PC-3 (cell line): ENCODE measurements around the gene RABGAP1. TPM values are rescaled to one million over a fixed set of nuclear protein-coding genes. Genes with fewer than 3 reads are reported as not detected.

ENCODE experiments used
- ATAC-seq: fragments of 200-7000 bp; cut with Tn5 transposase; 2 replicates; pipeline ENCODE4 v1.9.1; 2020; ENCODE audit warnings: mild to moderate bottlenecking, moderate library complexity
- BruUV-seq: library from RNA; stranded (reverse); fragments of 400-500 nt; replicated peaks from 2 replicates; lab custom pipeline; 2021; lab: Mats Ljungman, UMichigan
- CTCF ChIA-PET: fragments of 300-600 bp; sonication (Branson Sonifier 250); formaldehyde crosslinking; loops from one replicate; lab custom pipeline; 2022; ENCODE audit warnings: antibody characterized with exemption; lab: Charles Lee
- POLR2A ChIA-PET: fragments of 300-600 bp; sonication (Branson Sonifier 250); formaldehyde crosslinking; loops from one replicate; lab custom pipeline; 2022; ENCODE audit warnings: antibody characterized with exemption; ENCODE audit not compliant: unreplicated experiment; lab: Charles Lee
- DNase-seq: peaks from one replicate; pipeline ENCODE4 v3.0.0-alpha.2; 2015
- H2AFZ ChIP-seq: fragments of 300-600 bp; sonication (generic); 2 replicates; pipeline ENCODE4 v1.6.0; 2016; ENCODE audit warnings: antibody characterized with exemption, low read length
- H3F3A ChIP-seq: fragments of 300-600 bp; sonication (generic); one replicate; pipeline ENCODE4 v1.6.0; 2017; ENCODE audit warnings: antibody characterized with exemption, low read length, control low read depth, mild to moderate bottlenecking; ENCODE audit not compliant: unreplicated experiment
- H3K27ac ChIP-seq: fragments of 300-600 bp; sonication (generic); 2 replicates; pipeline ENCODE4 v1.5.1; 2016; ENCODE audit warnings: mild to moderate bottlenecking, low read length
- H3K27me3 ChIP-seq: fragments of 300-600 bp; sonication (generic); 2 replicates; pipeline ENCODE4 v1.6.1; 2016; ENCODE audit warnings: low read length, mixed read lengths
- H3K36me3 ChIP-seq: fragments of 300-600 bp; sonication (generic); 2 replicates; pipeline ENCODE4 v1.6.1; 2016; ENCODE audit warnings: low read depth, mixed run types, low read length, mixed read lengths
- H3K4me1 ChIP-seq: fragments of 300-600 bp; sonication (generic); 2 replicates; pipeline ENCODE4 v1.5.1; 2016; ENCODE audit warnings: low read length; ENCODE audit not compliant: insufficient read depth
- H3K4me2 ChIP-seq: fragments of 300-600 bp; sonication (generic); 2 replicates; pipeline ENCODE4 v1.6.0; 2016; ENCODE audit warnings: low read length
- H3K4me3 ChIP-seq: fragments of 300-600 bp; sonication (generic); 2 replicates; pipeline ENCODE4 v1.5.1; 2016; ENCODE audit warnings: mild to moderate bottlenecking, low read length, mixed read lengths
- H3K79me2 ChIP-seq: fragments of 300-600 bp; sonication (generic); 2 replicates; pipeline ENCODE4 v1.6.1; 2017; ENCODE audit warnings: low read length, mixed read lengths
- H3K9ac ChIP-seq: fragments of 300-600 bp; sonication (generic); 2 replicates; pipeline ENCODE4 v1.6.0; 2016; ENCODE audit warnings: mild to moderate bottlenecking, low read length
- H3K9me2 ChIP-seq: fragments of 300-600 bp; sonication (generic); replicated peaks from 2 replicates; pipeline ENCODE4 v1.6.1; 2016; ENCODE audit warnings: mixed run types, low read length, mixed read lengths
- H3K9me3 ChIP-seq: fragments of 300-600 bp; sonication (generic); 2 replicates; pipeline ENCODE4 v1.6.1; 2016; ENCODE audit warnings: low read length, mixed read lengths
- H4K20me1 ChIP-seq: fragments of 300-600 bp; sonication (generic); 2 replicates; pipeline ENCODE4 v1.6.1; 2016; ENCODE audit warnings: low read length, mixed read lengths
- EZH2 ChIP-seq: fragments of 300-600 bp; sonication (generic); IDR thresholded peaks from one replicate; pipeline ENCODE4 v1.6.1; 2017; ENCODE audit warnings: antibody characterized with exemption, mild to moderate bottlenecking, low read length; ENCODE audit not compliant: unreplicated experiment
- EZH2phosphoT487 ChIP-seq: fragments of 300-600 bp; sonication (generic); IDR thresholded peaks from 2 replicates; pipeline ENCODE4 v1.6.1; 2018; ENCODE audit warnings: mild to moderate bottlenecking, antibody characterized with exemption, low read length, borderline replicate concordance
- intact Hi-C: fragments of 100-400 bp; cut with micrococcal nuclease; formaldehyde crosslinking; loops from 2 replicates; pipeline ENCODE4 v1.9.0; 2023
- total RNA-seq: library from RNA; depleted of rRNA; stranded (reverse); fragments of >200 nt; gene quantifications from 2 replicates; pipeline ENCODE4 v1.2.3, GENCODE V29; 2014
- TF ChIP-seq, protein P1 (sequence below): fragments of 300-600 bp; sonication (generic); conservative IDR thresholded peaks from 2 replicates; pipeline ENCODE4 v1.5.1; 2017; ENCODE audit warnings: antibody characterized with exemption, low read depth, mild to moderate bottlenecking, low read length

Gene RABGAP1
- total RNA-seq, 1 experiment from 2014 or later: 16.5 TPM

DNA sequence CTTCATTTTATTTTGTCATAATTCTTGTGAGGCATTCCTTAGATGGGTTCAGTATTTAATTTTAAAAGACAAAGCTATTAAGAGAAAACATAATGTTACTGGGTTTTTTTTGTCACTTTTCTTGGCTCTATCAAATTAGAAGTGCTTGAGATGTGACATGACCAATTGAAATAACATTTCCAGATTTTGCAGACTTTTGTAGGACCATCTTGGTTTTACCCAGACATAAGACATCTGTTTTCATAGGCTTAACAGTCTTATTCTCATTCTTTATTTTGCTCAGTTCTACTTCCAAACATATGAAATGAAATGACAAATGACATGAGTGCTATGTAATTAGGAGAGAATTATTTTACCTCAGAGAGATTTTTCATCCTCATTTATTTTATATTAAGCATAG is 112.2 kb downstream of the RABGAP1 start:
- DNase-seq (no peak), ATAC-seq (no peak)
- intact Hi-C loops: no loop called here
- Histone ChIP-seq H2AFZ (no peak overlapping the region), H3K4me1 (no peaks in the 10 kb centered on the region), H3K9ac (no peak overlapping the region), H3K79me2 (no peaks in the 10 kb centered on the region), H3K27ac (no peak overlapping the region), H3K9me2 (no peaks in the 10 kb centered on the region), H3K36me3 (0 out of 2 replicates have a peak, but pooled peaks cover 6% of the 10 kb centered on the region), H3K27me3 (no peaks in the 10 kb centered on the region), H3K4me2 (no peak overlapping the region), H3F3A (no peaks in the 10 kb centered on the region), H3K4me3 (no peak overlapping the region), H4K20me1 (no peaks in the 10 kb centered on the region), H3K9me3 (no peaks in the 10 kb centered on the region)
- TF ChIP-seq EZH2 (no peak), EZH2phosphoT487 (no peak)
- TF ChIP-seq, protein P1, sequence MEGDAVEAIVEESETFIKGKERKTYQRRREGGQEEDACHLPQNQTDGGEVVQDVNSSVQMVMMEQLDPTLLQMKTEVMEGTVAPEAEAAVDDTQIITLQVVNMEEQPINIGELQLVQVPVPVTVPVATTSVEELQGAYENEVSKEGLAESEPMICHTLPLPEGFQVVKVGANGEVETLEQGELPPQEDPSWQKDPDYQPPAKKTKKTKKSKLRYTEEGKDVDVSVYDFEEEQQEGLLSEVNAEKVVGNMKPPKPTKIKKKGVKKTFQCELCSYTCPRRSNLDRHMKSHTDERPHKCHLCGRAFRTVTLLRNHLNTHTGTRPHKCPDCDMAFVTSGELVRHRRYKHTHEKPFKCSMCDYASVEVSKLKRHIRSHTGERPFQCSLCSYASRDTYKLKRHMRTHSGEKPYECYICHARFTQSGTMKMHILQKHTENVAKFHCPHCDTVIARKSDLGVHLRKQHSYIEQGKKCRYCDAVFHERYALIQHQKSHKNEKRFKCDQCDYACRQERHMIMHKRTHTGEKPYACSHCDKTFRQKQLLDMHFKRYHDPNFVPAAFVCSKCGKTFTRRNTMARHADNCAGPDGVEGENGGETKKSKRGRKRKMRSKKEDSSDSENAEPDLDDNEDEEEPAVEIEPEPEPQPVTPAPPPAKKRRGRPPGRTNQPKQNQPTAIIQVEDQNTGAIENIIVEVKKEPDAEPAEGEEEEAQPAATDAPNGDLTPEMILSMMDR: no peak
- no TSS peak for BruUV-seq
- ChIA-PET POLR2A (no interaction called here), CTCF (no interaction called here)

DNA sequence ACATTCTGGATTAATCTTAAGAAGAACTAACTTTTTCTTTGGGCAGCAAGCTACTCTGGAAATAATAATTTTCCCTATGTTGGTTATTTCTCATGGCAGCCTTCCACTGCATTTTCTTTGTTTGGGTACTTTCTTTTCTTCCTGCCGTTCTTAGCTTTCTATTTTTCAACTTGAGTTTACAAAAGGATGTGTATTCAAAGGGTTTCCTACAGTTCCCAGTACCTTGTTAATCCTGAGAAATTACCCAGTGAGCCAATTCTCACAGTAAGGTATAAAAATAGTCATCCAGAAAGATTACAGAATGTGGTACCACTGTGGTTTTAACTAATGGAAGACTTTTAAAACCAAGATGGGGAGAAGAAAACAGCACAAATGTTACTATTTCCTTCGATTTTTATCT is 112.9 kb downstream of the RABGAP1 start:
- TF ChIP-seq EZH2phosphoT487: no peak
- TF ChIP-seq, protein P1: no peak
- no peak for TF ChIP-seq EZH2
- H3K27me3 ChIP-seq: no peaks in the 10 kb centered on the region
- no peaks in the 10 kb centered on the region for H3F3A ChIP-seq
- no peaks in the 10 kb centered on the region for H3K79me2 ChIP-seq
- no peak overlapping the region for H3K4me2 ChIP-seq
- H3K36me3 ChIP-seq: 0 out of 2 replicates have a peak, but pooled peaks cover 6% of the 10 kb centered on the region
- no peaks in the 10 kb centered on the region for H3K9me2 ChIP-seq
- no peaks in the 10 kb centered on the region for H3K9me3 ChIP-seq
- H3K9ac ChIP-seq: no peak overlapping the region
- no peak for DNase-seq
- H3K27ac ChIP-seq: no peak overlapping the region
- H2AFZ ChIP-seq: no peak overlapping the region
- ChIA-PET POLR2A (no interaction called here), CTCF (no interaction called here)
- no peak overlapping the region for H3K4me3 ChIP-seq
- intact Hi-C loops: no loop called here
- ATAC-seq: no peak
- no peaks in the 10 kb centered on the region for H4K20me1 ChIP-seq
- no TSS peak for BruUV-seq
- H3K4me1 ChIP-seq: peaks cover 5% of the 10 kb centered on the region

DNA sequence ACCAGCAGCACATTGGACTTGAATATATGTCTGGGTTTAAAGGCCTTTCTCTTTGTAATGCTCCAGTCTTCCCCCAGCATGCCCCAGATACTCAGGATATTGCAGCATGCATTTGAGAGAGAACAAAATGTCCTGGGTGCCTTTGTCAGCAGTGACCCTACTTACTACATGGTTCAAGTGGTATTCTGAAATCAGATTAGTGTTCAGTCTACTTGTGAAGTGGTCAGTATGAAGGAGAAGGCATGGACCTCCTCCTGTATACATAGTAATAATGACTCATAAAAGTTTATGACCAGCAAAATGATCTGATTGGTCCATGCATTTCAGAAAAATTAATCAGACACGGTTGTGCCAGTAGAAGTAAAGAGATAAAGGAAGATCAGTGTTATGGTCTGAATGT is 118.0 kb downstream of the RABGAP1 start:
- Histone ChIP-seq H3K27me3 (no peaks in the 10 kb centered on the region), H3K9me2 (no peaks in the 10 kb centered on the region), H3K27ac (no peak overlapping the region), H4K20me1 (no peaks in the 10 kb centered on the region), H2AFZ (no peak overlapping the region), H3K4me2 (no peak overlapping the region), H3K79me2 (no peaks in the 10 kb centered on the region), H3K36me3 (peaks cover 6% of the 10 kb centered on the region; the same call in 1 of the 2 replicates), H3K9ac (no peak overlapping the region), H3K4me3 (no peak overlapping the region), H3K4me1 (peaks cover 8% of the 10 kb centered on the region), H3K9me3 (no peaks in the 10 kb centered on the region), H3F3A (no peaks in the 10 kb centered on the region)
- TF ChIP-seq EZH2phosphoT487: no peak
- TF ChIP-seq EZH2: no peak
- TF ChIP-seq, protein P1: no peak
- BruUV-seq: no TSS peak
- ATAC-seq: peak; percentile 57; the same call in 1 of the 2 replicates
- intact Hi-C loops: no loop called here
- ChIA-PET CTCF (no interaction called here), POLR2A (no interaction called here)
- peak; percentile 60 for DNase-seq
